ENCODE measurements around the gene GMPPA. TPM values are rescaled to one million over a fixed set of nuclear protein-coding genes. Genes with fewer than 3 reads are reported as not detected.

GMPPA gene
- total RNA-seq, 1 donor = 46.0 TPM

GRCh38 chr2:219547621-219548020 lies 48.9 kb downstream of the GMPPA start:
- peaks cover 12% of the 10 kb centered on the region for H3K4me1 ChIP-seq (ENCODE audit: insufficient read depth, low read length)
- H3K27me3 ChIP-seq (ENCODE audit: insufficient read depth, low read length) = no peaks in the 10 kb centered on the region
- no peak overlapping the region for H3K4me2 ChIP-seq (ENCODE audit: insufficient read depth, low read length)
- peaks cover 1% of the 10 kb centered on the region for H3K79me2 ChIP-seq (ENCODE audit: insufficient read depth, low read length)
- H3K4me3 ChIP-seq (ENCODE audit: insufficient read depth, low read length) = no peak overlapping the region
- peaks cover 9% of the 10 kb centered on the region for H4K20me1 ChIP-seq (ENCODE audit: insufficient read depth, low read length)
- no peak overlapping the region for H2AFZ ChIP-seq (ENCODE audit: low read length)
- H3K9me3 ChIP-seq (ENCODE audit: low read depth, low read length) = no peaks in the 10 kb centered on the region
- no peak for DNase-seq (ENCODE audit: insufficient read length, low spot score, missing footprints)
- no peaks in the 10 kb centered on the region for H3K36me3 ChIP-seq (ENCODE audit: insufficient read depth, low read length)
- no peak for TF ChIP-seq CTCF (IDR thresholded peaks at IDR 0.05; ENCODE audit: extremely low read depth, low read depth, low read length)
- H3K27ac ChIP-seq (ENCODE audit: low read depth, low read length) = no peak overlapping the region

- Histone ChIP-seq H3K9me3 (ENCODE audit: low read depth, low read length) (no peaks in the 10 kb centered on the region), H3K27ac (ENCODE audit: low read depth, low read length) (no peak overlapping the region), H3K79me2 (ENCODE audit: insufficient read depth, low read length) (no peaks in the 10 kb centered on the region), H3K27me3 (ENCODE audit: insufficient read depth, low read length) (peaks cover 2% of the 10 kb centered on the region), H3K4me3 (ENCODE audit: insufficient read depth, low read length) (no peak overlapping the region), H3K4me1 (ENCODE audit: insufficient read depth, low read length) (peaks cover 16% of the 10 kb centered on the region), H4K20me1 (ENCODE audit: insufficient read depth, low read length) (peaks cover 8% of the 10 kb centered on the region), H2AFZ (ENCODE audit: low read length) (no peak overlapping the region), H3K4me2 (ENCODE audit: insufficient read depth, low read length) (no peak overlapping the region), H3K36me3 (ENCODE audit: insufficient read depth, low read length) (no peaks in the 10 kb centered on the region)
- DNase-seq (ENCODE audit: insufficient read length, low spot score, missing footprints) = no peak
- no peak for TF ChIP-seq CTCF (IDR thresholded peaks at IDR 0.05; ENCODE audit: extremely low read depth, low read depth, low read length)
Observed at GRCh38 chr2:219548990-219549389, 50.3 kb downstream of the GMPPA start.

DNA sequence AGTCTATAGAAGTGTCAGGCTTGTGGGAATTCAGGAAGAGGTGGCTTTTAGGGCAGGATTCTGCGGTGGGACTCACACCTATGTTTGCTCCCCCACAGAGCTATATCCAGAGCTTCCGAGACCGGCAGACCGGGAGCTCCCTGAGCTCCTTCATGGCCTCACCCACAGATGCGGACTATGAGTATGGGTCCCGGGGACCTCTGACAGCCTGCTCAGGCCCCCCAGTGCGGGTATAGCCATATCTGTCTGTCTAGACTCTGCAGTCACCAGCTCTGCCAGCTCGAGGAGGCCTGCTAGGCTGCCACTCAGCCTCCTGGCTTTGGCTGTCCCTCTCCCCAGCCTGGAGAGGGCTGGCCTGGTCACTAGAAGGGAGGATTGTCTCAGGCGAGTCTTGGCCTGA lies 50.9 kb downstream of the GMPPA start:
- no peak overlapping the region for H3K4me3 ChIP-seq (ENCODE audit: insufficient read depth, low read length)
- H3K27ac ChIP-seq (ENCODE audit: low read depth, low read length) = no peak overlapping the region
- H3K4me1 ChIP-seq (ENCODE audit: insufficient read depth, low read length) = peaks cover 13% of the 10 kb centered on the region
- H4K20me1 ChIP-seq (ENCODE audit: insufficient read depth, low read length) = peaks cover 3% of the 10 kb centered on the region
- H3K27me3 ChIP-seq (ENCODE audit: insufficient read depth, low read length) = peaks cover 2% of the 10 kb centered on the region
- DNase-seq (ENCODE audit: insufficient read length, low spot score, missing footprints) = no peak
- no peaks in the 10 kb centered on the region for H3K79me2 ChIP-seq (ENCODE audit: insufficient read depth, low read length)
- no peaks in the 10 kb centered on the region for H3K36me3 ChIP-seq (ENCODE audit: insufficient read depth, low read length)
- H2AFZ ChIP-seq (ENCODE audit: low read length) = no peak overlapping the region
- TF ChIP-seq CTCF (IDR thresholded peaks at IDR 0.05; ENCODE audit: extremely low read depth, low read depth, low read length) = no peak
- H3K4me2 ChIP-seq (ENCODE audit: insufficient read depth, low read length) = no peak overlapping the region
- H3K9me3 ChIP-seq (ENCODE audit: low read depth, low read length) = no peaks in the 10 kb centered on the region

- peak overlapping the region; percentile 76 for H3K4me3 ChIP-seq (ENCODE audit: insufficient read depth, low read length)
- H3K36me3 ChIP-seq (ENCODE audit: insufficient read depth, low read length) = no peaks in the 10 kb centered on the region
- H3K4me1 ChIP-seq (ENCODE audit: insufficient read depth, low read length) = peaks cover 13% of the 10 kb centered on the region
- H4K20me1 ChIP-seq (ENCODE audit: insufficient read depth, low read length) = peaks cover 2% of the 10 kb centered on the region
- peak overlapping the region; percentile 88 for H3K4me2 ChIP-seq (ENCODE audit: insufficient read depth, low read length)
- H3K27me3 ChIP-seq (ENCODE audit: insufficient read depth, low read length) = peaks cover 2% of the 10 kb centered on the region
- peak overlapping the region; percentile 85 for H2AFZ ChIP-seq (ENCODE audit: low read length)
- no peaks in the 10 kb centered on the region for H3K9me3 ChIP-seq (ENCODE audit: low read depth, low read length)
- H3K79me2 ChIP-seq (ENCODE audit: insufficient read depth, low read length) = no peaks in the 10 kb centered on the region
- peak; percentile 95 for DNase-seq (ENCODE audit: insufficient read length, low spot score, missing footprints)
- H3K27ac ChIP-seq (ENCODE audit: low read depth, low read length) = peak overlapping the region; percentile 45
- no peak for TF ChIP-seq CTCF (IDR thresholded peaks at IDR 0.05; ENCODE audit: extremely low read depth, low read depth, low read length)
Observed at GRCh38 chr2:219551441-219552381, 53.0 kb downstream of the GMPPA start.
